IPS DF 4.7 (cell line): ENCODE measurements around the gene PARD3.

Experiments
- DNase-seq: peaks from one replicate; pipeline ENCODE4 v3.0.0-alpha.2; 2013; ENCODE audit warnings: low spot score; ENCODE audit errors: extremely low read depth

PARD3 gene

DNA sequence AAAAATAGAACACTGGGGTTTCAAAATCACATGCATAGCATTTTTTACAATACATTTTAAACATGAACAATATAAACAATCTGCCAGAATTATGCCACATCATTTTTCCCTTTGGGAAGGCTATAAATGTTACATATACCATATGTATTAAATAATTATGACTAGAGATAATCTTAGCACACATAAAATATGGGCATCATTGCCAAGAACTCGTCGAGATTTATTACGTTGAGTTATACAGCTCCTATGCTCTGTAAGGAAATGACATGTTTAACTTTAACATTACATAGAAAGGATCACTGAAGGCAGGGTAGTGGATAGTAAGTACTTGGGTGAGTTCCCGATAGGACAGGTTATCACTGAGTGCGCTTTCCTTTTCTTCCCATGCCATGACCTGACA lies 267.8 kb downstream of the PARD3 start:
- no peak for DNase-seq

GRCh38 chr10:34544400-34544799 lies 270.7 kb downstream of the PARD3 start:
- no peak for DNase-seq

- DNase-seq = no peak
These were observed 271.4 kb downstream of the PARD3 start for GRCh38 chr10:34543716-34544115.

- no peak for DNase-seq
These were observed 274.6 kb downstream of the PARD3 start for GRCh38 chr10:34540492-34540891.

- DNase-seq = no peak
These were observed 275.4 kb downstream of the PARD3 start for GRCh38 chr10:34539533-34540315.

DNA sequence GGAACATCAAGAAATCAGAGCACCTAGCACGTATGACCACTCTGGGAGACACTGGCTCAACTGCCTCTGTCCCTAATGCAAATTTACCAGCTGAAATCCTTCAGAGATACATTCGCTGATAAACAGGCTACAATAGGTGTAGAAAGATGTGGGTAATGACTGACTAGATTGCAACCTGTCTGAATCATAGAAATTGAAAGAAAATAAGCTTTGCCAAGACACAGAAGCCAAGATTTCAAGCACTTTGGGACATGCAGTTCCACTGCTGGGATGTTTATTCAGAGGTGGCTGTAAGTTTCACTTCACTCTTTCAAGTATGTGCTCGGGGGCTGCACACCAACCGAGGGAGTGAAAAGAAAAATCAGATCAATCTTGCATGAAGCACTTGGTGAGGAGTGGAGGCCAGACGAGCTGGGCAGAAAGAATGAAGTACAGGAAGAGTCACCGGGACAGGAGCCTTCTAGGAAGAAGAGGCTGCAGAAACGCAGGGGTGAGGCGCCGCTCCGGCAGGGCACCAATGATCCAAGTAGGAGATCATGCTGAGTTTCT lies 276.7 kb downstream of the PARD3 start:
- no peak for DNase-seq

GRCh38 chr10:34537629-34538231 lies 277.4 kb downstream of the PARD3 start:
- DNase-seq = no peak

DNA sequence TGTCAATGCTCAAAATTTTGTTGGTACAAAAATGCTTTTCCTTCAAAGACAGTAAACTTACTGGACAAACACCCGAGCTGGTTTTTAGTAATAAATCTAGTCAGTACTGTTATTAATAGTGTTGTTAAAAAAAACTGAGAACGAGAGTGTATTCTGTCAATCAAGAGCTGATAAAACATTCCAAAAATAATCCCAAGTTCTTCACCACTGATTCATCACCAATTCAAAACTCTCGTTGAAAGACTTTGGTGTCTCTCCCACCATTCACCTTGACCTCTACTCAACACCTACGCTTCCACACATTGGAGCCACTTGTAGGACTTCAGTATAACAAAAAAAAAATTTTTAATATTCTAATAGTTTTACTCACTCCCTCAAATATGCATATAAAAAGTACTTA lies 279.2 kb downstream of the PARD3 start:
- no peak for DNase-seq

DNA sequence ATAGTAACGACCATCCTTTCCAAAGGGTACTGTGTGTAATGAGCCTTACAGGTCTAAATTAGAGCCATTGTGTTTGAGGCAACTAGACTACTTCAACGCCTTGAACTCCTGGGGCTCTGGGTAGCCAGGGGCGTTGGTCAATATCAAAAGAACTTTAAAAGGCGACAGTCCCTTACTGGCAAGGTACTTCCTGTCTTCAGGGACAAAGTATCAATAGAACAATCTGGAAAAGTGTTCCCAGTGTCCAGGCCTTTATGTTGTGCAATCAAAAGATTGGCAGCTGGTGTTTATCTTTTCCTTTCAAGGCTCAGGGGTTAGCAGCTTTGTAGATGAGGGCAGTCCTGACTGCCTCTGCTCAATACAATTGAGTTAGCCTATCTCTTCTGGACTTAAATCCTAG lies 284.3 kb downstream of the PARD3 start:
- no peak for DNase-seq

DNA sequence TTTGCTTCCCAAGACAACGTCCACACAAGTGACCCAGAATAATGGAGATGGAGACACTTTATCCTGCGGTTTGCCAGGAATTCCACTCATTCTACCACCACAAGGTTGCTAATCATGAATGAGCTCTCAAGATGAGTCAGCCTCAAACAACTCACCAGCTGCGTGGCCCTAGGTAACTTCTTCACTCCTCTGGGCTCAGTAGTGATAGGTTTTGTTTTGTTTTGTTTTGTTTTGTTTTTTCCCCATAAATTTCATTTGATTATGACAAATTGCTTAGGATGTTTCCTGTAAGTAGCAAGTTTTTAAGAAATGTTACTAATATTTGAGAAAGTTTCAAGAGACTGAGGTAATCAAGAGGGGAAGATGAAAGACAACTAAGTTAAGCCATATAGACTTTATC lies 286.8 kb downstream of the PARD3 start:
- DNase-seq = peak; percentile 74

- DNase-seq = no peak
These were observed 288.1 kb downstream of the PARD3 start for GRCh38 chr10:34526758-34527730.

DNA sequence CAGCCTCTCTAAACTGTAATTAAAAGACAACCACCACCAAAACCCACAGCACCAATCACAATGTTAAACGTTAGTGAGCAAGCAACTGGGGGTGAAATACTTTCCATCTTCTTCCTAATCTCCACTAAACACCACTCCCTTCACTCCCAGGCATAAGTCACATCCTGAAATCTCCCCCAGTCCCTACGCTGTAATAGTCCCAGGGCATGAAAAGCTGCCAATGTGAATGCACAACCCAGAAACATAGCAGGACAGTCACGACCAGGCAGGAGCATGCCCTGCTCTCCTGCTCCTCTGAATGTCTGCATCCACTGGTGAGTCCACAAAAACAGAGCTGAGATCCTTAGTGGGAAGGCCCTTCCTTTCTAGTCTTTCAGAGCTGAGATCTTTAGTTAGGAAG lies 288.9 kb downstream of the PARD3 start:
- DNase-seq = no peak

GRCh38 chr10:34524369-34525091 lies 290.6 kb downstream of the PARD3 start:
- no peak for DNase-seq

GRCh38 chr10:34523017-34523767 lies 291.9 kb downstream of the PARD3 start:
- no peak for DNase-seq

GRCh38 chr10:34522546-34522945 lies 292.6 kb downstream of the PARD3 start:
- no peak for DNase-seq

DNA sequence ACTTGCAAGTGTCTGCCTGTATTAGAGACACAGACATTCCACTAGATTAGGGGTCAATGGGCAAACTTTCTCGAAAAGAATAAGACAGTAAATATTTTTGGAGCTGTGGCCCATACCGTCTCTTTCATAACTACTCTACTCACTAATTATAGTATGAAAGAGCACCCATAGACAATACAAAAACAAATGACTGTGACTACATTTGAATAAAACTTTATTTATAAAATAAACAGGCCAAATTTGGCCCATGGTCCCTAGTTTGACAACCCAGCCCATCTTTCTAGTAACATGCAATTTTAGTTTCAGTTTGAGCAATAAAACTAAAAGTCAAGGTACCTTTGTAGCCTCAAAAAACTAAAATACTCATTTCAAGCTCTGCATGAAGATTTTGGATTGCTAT lies 294.6 kb downstream of the PARD3 start:
- DNase-seq = no peak

GRCh38 chr10:34520084-34520483 lies 295.0 kb downstream of the PARD3 start:
- DNase-seq = no peak

DNA sequence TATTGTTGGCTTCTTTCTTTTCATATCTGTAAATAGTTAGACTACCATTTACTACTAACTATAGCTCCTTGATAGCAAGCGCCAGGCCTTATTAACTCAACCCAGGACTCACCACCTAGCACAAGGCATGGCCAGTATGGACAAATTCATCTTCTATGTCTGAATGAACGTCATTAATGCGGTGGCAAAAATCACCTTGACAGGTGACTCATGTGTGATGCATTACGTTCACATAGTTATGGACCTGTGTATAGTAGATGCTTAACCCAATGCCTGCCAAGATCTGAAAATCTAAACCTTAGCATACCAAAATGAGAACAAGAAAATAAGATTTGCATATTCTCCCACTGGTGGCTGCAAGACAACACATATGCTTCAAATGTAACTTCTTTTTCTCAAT lies 300.8 kb downstream of the PARD3 start:
- DNase-seq = no peak

- no peak for DNase-seq
These were observed 301.5 kb downstream of the PARD3 start for GRCh38 chr10:34513636-34514035.

DNA sequence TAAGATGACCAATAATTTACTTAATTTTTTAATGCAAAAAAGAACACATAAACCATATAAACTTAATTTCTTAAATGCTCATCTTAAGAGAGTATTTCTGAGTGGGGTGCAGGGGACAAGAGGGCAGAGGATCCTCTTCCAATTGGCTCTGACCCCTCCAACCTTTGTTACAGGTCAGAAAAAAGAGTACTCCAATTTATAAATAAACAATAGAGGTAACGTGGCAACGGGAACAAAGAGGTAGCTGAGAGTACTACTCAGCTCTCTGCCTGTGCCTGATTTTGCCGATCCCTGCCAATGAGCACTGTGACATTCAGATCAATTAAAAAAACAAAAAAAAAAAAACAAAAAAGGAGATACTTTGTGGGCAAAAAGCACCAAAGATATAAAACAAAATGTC lies 307.9 kb downstream of the PARD3 start:
- DNase-seq = no peak
